Activated CD8-positive, alpha-beta memory T cell treated with anti-CD3 and anti-CD28 coated beads for 36 hours (primary cell): ENCODE data around the gene SLC15A3. TPM values are rescaled to one million over a fixed set of nuclear protein-coding genes. Genes with fewer than 3 reads are reported as not detected.

Experiments
- CTCF ChIA-PET: fragments of 350-600 bp; sonication (Branson Sonifier 250); formaldehyde crosslinking; loops from one replicate; lab custom pipeline; 2021; ENCODE audit warnings: antibody characterized with exemption; lab: Charles Lee
- POLR2A ChIA-PET: fragments of 350-600 bp; sonication (Branson Sonifier 250); formaldehyde crosslinking; loops from one replicate; lab custom pipeline; 2021; ENCODE audit warnings: antibody characterized with exemption; lab: Charles Lee
- total RNA-seq, 2 experiments: library from RNA; stranded (reverse); gene quantifications; one replicate each; pipeline ENCODE4 v1.2.3, GENCODE V29; 2021

Gene SLC15A3
- total RNA-seq, 2 experiments from 2014 or later = 0.95 to 2.3 TPM

DNA sequence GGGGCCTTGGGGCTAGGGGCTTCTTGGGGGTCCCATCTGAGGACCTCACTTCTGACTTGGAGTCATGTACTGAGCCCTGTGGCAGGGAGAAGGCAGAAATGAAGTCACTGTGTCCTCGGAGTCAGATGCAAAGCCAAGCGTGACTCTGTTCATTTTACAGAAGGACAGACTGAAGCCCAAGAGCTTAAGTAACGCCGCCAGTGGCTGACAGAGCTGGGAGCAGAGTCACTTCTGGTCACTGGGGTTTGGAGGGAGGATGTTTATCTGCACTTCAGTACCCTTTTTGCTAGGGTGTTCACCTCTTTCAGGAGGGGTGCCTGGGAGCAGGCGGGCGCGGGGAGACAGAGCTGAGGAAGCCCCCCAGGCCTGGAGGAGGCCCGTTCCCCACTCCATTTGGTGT is 30.2 kb upstream of the SLC15A3 start:
- CTCF ChIA-PET = interaction anchor here (1.2 to 1.5 kb wide), 3 partner anchors 10 to 41 kb away, joined by 3 to 4 read pairs (median 3); partner anchors contain the start of gene CD6
- POLR2A ChIA-PET = interaction anchor here (0.6 to 1.4 kb wide), 4 partner anchors 11 to 61 kb away, joined by 3 to 5 read pairs (median 4); no protein-coding TSS in a partner anchor

DNA sequence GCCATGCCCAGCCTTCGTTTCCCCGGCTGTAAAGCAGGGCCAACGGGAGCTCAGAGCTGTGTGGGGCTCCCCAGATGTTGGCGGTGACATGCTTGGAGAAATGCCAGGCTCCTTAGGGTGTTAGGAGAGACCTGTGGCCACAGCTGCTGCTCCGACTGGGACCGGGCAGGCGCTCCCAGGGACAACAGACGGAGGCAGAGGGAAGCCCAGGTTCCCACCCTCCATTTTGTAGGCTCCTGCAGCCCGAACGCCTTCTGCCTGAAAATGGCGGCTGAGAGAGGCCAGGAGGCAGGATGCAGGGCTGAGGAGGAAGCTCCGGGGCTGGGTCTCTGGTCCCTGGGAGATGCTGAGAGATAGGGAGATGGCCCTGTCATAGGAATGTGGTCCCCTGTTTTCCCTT is 29.5 kb upstream of the SLC15A3 start:
- ChIA-PET POLR2A (no interaction called here), CTCF (interaction anchor here (1.2 kb wide), 2 partner anchors 10 to 42 kb away, joined by 3 to 4 read pairs; partner anchors contain the start of gene CD6)

DNA sequence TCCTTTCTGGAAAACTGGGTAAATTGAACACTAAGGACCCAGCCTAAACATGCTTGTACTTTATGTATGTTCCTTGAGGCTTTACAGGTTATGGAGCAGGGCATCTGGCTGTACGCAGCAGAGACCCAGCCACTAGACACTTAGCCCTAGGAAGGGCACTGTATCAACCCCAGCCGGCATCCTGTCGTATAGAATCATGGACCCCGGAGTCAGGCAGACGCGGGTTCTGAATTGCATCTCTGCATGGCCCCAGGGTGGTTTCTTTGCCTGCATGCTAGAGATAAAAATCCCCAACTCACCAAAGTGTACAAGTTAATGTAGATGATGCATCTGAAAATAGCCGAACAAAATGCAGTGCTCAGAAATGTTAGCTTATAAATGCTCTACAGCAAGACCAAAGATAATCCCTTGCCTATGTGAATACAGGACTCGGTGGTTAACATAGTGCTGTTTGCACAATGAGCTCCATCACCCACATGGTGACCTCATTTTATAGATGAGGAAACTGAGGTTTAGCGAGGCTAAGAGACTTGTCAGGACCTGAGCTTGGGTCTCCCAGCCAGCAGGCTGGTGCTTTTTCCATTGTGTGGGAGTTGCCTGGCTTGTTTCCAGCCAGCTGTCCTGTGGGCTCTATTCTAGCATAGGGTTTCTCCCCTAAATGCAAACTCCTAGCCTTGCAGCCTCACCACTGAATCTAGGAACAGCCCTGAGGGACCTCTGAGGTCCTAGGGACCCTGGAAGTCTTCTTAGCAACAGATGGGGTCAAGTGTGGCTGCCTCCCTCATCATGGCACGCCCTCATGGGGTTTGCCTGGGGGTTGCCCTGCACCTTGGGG is 26.8 kb upstream of the SLC15A3 start:
- CTCF ChIA-PET = interaction anchor here (0.9 to 2.0 kb wide), 8 partner anchors 8 to 151 kb away, joined by 3 to 12 read pairs (median 4); partner anchors contain the start of gene CD6

DNA sequence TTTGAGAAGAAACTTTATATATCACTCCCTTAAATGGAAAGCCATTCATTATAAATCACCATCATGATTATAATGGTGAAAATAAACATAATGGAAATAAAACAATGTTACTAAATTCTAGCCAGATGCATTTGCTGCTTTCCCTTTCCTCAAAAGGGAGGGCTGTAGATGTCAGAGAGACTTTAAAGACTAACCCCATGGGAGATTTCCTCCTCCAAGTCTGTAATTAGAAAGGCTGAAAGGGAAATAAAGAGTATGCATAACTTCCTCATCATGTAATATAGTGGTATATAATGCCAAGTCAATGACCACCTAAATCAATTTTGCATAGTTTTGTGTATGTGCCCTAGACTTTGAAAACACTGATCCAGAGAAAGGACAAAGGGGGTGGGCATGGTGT is 25.9 kb upstream of the SLC15A3 start:
- CTCF ChIA-PET = no interaction called here
- POLR2A ChIA-PET = interaction anchor here (0.7 to 1.6 kb wide), 4 partner anchors 8 to 136 kb away, joined by 3 to 13 read pairs (median 4); no protein-coding TSS in a partner anchor

More for the DNA sequence above, 26.8 kb upstream of the SLC15A3 start:
- POLR2A ChIA-PET = interaction anchor here (0.7 to 1.5 kb wide), 6 partner anchors 9 to 136 kb away, joined by 3 to 11 read pairs (median 4); no protein-coding TSS in a partner anchor

DNA sequence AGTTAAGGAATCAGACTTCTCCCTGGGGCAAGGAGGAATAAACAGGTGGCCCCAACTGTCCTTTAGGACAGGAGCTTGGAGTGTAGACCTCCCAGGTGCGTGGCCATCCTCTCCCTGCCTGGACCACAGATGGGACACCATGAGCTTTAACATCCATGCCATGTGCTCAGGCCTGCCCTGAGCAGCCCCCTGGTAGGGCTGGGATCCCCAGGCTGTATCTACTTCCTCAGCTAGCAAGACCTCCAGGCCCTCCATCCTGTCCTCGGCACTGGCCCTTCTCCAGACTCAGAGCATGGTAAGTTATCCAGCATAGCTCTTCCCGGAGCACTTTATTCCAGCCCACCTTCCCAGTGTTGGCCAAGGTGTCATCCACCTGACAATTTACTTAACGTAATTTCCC is 25.2 kb upstream of the SLC15A3 start:
- ChIA-PET CTCF (interaction anchor here (0.7 to 1.3 kb wide), 2 partner anchors 18 to 152 kb away, joined by 3 to 4 read pairs; no protein-coding TSS in a partner anchor), POLR2A (interaction anchor here (0.6 to 1.6 kb wide), 4 partner anchors 9 to 21 kb away, joined by 3 to 13 read pairs (median 4); no protein-coding TSS in a partner anchor)

DNA sequence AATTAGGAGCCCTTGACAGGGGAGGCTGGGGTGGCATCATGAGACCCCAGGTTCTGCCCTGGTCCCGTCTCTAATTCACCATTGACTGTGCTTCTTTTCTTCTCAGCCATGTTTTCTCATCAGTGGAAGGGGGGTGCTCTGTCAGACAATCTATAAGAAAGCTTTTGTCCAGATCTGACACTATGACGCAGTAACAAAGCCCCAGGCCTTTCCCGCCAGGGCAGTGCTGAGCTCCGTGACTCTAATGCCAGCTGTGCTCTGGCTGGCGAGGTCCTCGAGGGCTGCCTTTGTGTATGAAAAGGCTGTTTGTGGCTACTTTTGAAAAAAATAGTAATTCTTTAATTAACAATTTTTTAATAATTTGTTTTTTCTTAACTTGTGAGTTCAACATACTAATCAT is 22.8 kb upstream of the SLC15A3 start:
- ChIA-PET POLR2A (interaction anchor here (0.7 to 1.4 kb wide), 3 partner anchors 8 to 418 kb away, joined by 3 to 5 read pairs (median 4); no protein-coding TSS in a partner anchor), CTCF (interaction anchor here (0.9 to 1.3 kb wide), 4 partner anchors 20 to 154 kb away, joined by 3 to 5 read pairs (median 3); no protein-coding TSS in a partner anchor)

DNA sequence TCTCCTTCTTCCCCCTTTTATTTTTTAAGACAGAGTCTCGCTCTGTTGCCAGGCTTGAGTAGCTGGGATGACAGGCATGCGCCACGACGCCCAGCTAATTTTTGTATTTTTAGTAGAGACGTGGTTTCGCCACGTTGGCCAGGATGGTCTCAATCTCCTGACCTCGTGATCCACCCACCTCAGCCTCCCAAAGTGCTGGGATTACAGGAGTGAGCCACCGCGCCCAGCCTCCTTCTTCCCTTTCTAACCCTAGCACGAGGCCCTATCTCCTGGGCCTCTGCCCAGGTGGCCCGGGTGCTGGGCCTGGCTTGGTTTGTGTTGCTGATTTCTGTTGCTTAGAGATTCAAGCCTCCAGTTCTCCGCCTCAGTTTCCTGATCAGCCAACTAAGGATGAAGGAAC is 22.3 kb upstream of the SLC15A3 start:
- ChIA-PET POLR2A (interaction anchor here (0.6 to 1.4 kb wide), 5 partner anchors 80 to 476 kb away, joined by 3 to 6 read pairs (median 3); partner anchors contain the start of genes CPSF7 and SDHAF2), CTCF (interaction anchor here (0.8 to 1.3 kb wide), 5 partner anchors 103 to 155 kb away, joined by 3 read pairs; no protein-coding TSS in a partner anchor)

DNA sequence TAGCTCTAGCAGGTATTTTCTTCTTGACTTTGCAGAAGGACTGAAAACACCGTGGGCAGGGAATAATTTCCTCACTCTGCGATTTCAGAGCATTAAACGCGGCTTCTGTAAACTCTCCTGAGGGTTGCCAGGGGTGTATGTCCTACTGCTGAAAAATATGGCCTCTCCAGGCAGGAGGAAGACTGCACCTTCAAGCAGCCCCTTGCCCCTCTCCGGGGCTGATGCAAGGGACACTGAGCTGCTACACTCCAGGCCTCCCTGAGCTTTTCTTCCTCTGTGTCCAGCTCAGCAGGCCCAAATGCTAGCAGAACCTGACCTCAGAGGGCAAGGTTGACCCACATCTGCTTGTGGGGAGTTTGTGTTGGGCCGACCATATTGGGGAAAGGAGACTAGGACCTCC is 21.7 kb upstream of the SLC15A3 start:
- POLR2A ChIA-PET = interaction anchor here (0.6 to 1.4 kb wide), 5 partner anchors 81 to 475 kb away, joined by 3 to 6 read pairs (median 3); partner anchors contain the start of genes CPSF7 and SDHAF2
- CTCF ChIA-PET = interaction anchor here (0.8 to 1.3 kb wide), 5 partner anchors 103 to 155 kb away, joined by 3 read pairs; no protein-coding TSS in a partner anchor

DNA sequence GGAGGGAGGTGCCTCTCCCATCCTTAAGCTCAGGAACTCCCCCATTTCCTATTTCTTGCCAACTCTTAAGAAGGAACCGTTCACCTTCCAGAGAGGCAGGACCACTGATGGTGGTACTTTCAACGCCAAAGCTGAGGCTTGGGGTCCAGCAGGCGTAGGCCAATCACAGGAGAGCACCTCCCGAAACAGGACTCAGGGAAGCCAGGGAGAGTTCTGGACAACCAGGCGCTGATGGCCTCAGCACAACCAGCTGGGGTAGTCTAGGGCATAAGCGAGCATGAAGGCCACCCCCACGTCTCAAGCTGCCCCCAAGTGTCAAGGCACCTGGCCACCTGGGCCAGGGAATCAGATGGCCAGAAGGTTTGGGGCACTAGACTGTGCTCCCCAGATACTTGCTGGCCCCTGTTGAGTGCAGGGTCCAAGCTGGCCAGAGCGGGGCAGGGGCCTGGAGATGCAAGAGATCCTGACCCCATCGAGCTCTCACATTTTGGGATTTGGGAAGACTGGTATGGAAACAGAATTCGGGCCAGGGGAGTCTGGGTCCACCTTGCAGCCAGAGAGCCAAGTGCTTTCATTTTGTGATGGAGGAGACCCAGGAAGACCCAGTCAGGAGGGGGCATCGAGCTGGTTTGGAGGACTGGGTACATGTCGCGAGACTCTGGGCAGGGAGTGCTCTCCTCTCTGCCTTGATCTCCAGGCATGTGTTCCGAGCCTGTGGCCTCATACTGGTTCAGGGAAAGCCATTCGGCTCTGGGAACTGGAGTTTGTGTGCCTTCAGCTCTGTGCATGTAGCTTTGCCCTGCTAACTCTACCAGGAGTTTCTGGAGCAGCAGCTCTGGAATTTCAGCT is 20.4 kb upstream of the SLC15A3 start:
- ChIA-PET CTCF (interaction anchor here (0.8 to 4.9 kb wide), 8 partner anchors 10 to 215 kb away, joined by 3 to 30 read pairs (median 6); no protein-coding TSS in a partner anchor), POLR2A (interaction anchor here (0.7 to 1.8 kb wide), 3 partner anchors 22 to 141 kb away, joined by 3 to 15 read pairs (median 3); no protein-coding TSS in a partner anchor)

DNA sequence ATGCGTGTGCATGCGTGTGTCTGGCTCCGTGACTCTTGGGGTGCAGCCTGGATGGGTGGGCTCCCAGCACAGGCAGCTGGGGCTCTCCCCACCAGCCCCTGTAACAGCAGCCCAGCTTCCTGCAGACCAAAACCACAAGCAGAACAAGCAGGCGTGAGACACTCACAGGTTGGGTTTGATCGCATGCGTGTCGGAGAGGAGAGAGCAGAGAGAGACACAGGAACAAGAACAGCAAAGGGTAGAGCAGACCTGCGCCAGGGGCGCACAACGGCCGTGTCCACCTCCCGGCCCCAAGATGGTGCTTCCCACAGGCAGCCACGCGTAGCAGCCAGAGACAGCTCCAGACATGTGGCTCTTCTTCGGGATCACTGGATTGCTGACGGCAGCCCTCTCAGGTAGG is 19.5 kb upstream of the SLC15A3 start, which contains the start of gene CD6:
TSS of gene CD6 (plus strand) at position 161 of the 400 bp plus-strand sequence. CDS start at position 347, 186 bp downstream.
- ChIA-PET POLR2A (interaction anchor here (0.7 to 2.0 kb wide), 7 partner anchors 23 to 158 kb away, joined by 3 to 15 read pairs (median 3); no protein-coding TSS in a partner anchor), CTCF (interaction anchor here (0.8 to 4.9 kb wide), 11 partner anchors 8 to 216 kb away, joined by 3 to 30 read pairs (median 7); no protein-coding TSS in a partner anchor)

DNA sequence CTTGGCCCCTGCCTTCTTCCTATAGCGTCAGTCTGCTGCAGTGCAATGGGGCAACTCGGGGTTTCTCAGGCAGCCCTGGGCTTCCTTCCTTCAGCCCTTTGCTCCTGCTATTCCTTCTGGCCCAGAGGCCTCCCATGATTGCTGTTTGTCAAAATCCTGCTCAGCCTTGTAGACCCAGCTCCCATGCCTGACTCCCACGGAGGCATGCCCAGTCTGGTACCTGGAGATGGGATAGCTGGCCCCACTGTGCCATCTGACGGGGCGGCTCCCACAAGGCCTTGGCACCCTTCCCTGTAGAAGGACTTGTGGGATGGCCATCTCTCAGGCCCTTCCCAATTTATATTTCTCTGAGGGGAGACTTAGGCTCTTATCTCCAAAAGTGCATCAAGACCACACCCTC is 18.9 kb upstream of the SLC15A3 start:
- CTCF ChIA-PET = interaction anchor here (0.9 to 4.9 kb wide), 10 partner anchors 9 to 217 kb away, joined by 3 to 30 read pairs (median 8); partner anchors contain the start of gene VPS37C
- POLR2A ChIA-PET = interaction anchor here (1.0 to 2.0 kb wide), 5 partner anchors 24 to 159 kb away, joined by 3 to 15 read pairs (median 4); no protein-coding TSS in a partner anchor

DNA sequence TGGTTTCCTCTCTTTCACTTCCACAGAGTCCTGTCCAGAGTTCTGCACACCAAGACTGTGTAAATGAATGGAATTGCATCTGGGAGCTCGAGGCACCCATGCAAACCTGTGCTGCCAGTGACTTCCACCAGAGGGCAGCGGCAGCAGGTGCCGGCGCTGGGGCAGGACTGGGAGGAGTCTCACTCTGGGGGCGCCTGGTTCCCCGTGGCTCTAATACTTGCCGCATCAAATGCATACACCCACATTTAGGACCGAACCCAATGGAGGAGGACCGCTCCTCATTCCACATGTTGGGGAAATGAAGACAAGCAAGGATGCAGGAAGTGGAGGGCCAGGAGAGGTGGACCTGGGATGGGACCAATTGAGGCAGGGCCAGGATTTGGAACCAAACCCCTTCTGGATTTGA is 18.4 kb upstream of the SLC15A3 start:
- ChIA-PET POLR2A (interaction anchor here (1.0 to 2.0 kb wide), 3 partner anchors 112 to 159 kb away, joined by 3 to 10 read pairs (median 3); no protein-coding TSS in a partner anchor), CTCF (interaction anchor here (0.7 to 4.9 kb wide), 15 partner anchors 9 to 217 kb away, joined by 3 to 30 read pairs (median 4); partner anchors contain the start of gene VPS37C)

DNA sequence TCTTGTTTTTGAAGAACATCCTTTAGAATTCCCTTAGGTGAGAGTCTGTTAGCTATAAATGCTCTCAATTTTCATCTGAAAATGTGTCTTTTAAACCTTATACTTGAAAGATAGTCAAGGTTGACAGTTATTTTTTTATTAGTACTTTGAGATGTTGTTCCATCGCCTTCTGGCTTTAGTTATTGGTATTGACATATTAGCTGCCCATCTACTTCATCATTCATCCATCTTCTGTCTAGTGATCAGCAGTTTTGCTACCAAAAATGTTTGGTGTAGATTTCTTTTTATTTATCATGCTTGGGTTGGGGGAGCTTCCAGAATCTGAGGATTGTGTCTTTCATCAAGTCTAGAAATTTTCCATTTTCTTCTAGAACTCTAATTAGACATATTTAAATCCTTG is 16.2 kb upstream of the SLC15A3 start:
- POLR2A ChIA-PET = no interaction called here

DNA sequence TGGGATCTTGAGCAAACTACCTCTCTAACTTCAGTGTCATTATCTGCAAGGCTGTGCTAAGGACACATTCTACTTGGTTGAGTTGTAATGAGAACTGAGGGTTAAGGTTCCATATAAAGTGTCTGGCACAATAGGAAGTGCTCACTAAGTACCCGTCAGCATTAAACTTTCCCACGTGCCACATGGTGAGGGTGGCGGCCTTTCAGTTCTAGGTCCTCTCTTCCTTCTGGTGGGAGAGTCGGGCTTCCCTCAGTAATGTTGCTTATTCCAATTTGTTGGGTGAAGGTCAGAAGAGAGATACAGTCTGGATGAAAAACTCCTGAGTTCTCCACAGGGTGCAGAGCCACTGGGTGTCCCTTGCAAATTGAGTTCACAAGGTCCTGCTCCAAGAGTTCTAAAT is 14.9 kb upstream of the SLC15A3 start:
- POLR2A ChIA-PET = no interaction called here
- CTCF ChIA-PET = interaction anchor here (1.2 kb wide), 1 partner anchor 220 kb away, joined by 5 read pairs; no protein-coding TSS in a partner anchor

More for the DNA sequence above, 16.2 kb upstream of the SLC15A3 start:
- CTCF ChIA-PET = interaction anchor here (1.3 to 4.9 kb wide), 3 partner anchors 11 to 162 kb away, joined by 3 to 30 read pairs (median 4); no protein-coding TSS in a partner anchor

DNA sequence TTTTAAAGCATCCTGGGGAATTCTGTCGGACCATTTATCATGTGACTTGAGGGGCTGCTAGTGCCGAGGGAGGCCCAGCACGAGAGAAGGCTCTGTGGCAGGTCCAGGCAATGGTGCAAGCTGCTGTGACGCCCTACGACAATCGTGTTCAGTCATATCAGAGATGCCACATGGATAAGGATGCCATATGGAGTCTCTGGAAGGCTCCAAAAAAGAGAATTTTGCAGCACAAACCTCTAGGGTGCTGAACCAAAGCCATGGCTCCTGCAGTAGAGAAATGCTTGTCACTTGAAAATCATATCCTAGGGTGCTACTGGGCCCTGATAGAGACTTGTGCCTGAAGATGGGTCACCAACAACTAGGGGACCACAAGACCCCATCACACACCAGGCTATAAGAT is 12.8 kb upstream of the SLC15A3 start:
- CTCF ChIA-PET = interaction anchor here (0.7 kb wide), 1 partner anchor 40 kb away, joined by 3 read pairs; no protein-coding TSS in a partner anchor
- POLR2A ChIA-PET = no interaction called here

DNA sequence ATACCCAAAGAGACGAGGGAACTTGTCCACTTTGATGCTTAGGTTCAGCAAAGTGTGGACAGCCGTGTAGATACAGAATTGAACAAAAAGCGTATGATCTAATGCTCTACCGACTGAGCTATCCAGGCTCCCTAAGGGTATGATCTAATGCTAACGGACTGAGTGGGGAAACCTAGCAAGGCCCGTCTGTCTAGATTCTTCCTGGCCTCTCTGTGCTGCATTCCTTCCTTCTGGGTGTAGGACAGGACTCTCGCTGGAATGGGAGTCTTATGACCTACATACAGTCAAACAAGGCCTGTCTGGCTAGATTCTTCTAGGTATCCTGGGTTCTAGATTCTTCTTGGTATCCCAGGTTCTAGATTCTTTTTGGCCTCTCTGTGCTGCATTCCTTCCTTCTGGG is 8.4 kb upstream of the SLC15A3 start:
- ChIA-PET CTCF (interaction anchor here (0.7 to 1.3 kb wide), 2 partner anchors 9 to 127 kb away, joined by 3 to 4 read pairs; no protein-coding TSS in a partner anchor), POLR2A (no interaction called here)

DNA sequence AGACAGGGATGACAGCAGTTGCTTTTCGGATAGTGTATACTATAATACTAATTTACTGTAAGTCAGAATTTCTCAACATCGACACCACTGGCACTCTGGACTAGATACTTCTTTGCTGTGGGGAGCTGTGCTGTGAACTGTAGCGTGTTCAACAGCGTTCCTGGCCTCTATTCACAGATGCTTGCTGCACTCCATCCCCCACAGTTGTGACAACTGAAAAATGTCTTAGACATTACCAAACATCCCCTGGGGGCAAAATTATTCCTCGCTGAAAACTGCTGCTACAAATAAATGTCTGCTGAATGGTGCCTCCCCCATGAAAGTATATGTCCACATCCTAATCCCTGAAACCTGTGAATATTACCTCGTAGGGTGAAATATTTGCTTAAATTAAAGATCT is 7.5 kb upstream of the SLC15A3 start:
- ChIA-PET POLR2A (no interaction called here), CTCF (no interaction called here)
